ENCODE data around the gene ADRB1.

Gene ADRB1

GRCh38 chr10:114057855-114058254, 14.2 kb downstream of the ADRB1 start:
- DNase-seq (ENCODE audit: low read depth), result no peak

GRCh38 chr10:114058297-114058696, 14.6 kb downstream of the ADRB1 start:
- DNase-seq (ENCODE audit: low read depth), result no peak

- DNase-seq (ENCODE audit: low read depth), result no peak
Measured at GRCh38 chr10:114059561-114059960, 15.9 kb downstream of the ADRB1 start.

- no peak for DNase-seq (ENCODE audit: low read depth)
Measured at GRCh38 chr10:114060456-114060855, 16.8 kb downstream of the ADRB1 start.

GRCh38 chr10:114061148-114061547, 17.5 kb downstream of the ADRB1 start:
- DNase-seq (ENCODE audit: low read depth), result no peak

- no peak for DNase-seq (ENCODE audit: low read depth)
Measured at GRCh38 chr10:114061789-114062188, 18.1 kb downstream of the ADRB1 start.

- no peak for DNase-seq (ENCODE audit: low read depth)
Measured at GRCh38 chr10:114064151-114065048, 20.7 kb downstream of the ADRB1 start.

- no peak for DNase-seq (ENCODE audit: low read depth)
Measured at GRCh38 chr10:114065049-114065435, 21.4 kb downstream of the ADRB1 start.

GRCh38 chr10:114068054-114068707, 24.5 kb downstream of the ADRB1 start:
- no peak for DNase-seq (ENCODE audit: low read depth)

- no peak for DNase-seq (ENCODE audit: low read depth)
Measured at GRCh38 chr10:114070710-114071109, 27.0 kb downstream of the ADRB1 start.

- DNase-seq (ENCODE audit: low read depth), result no peak
Measured at GRCh38 chr10:114071178-114071577, 27.5 kb downstream of the ADRB1 start.

GRCh38 chr10:114073395-114074186, 29.9 kb downstream of the ADRB1 start:
- DNase-seq (ENCODE audit: low read depth), result no peak

- DNase-seq (ENCODE audit: low read depth), result no peak
Measured at GRCh38 chr10:114075093-114075492, 31.4 kb downstream of the ADRB1 start.

GRCh38 chr10:114077347-114077746, 33.7 kb downstream of the ADRB1 start:
- no peak for DNase-seq (ENCODE audit: low read depth)

- DNase-seq (ENCODE audit: low read depth), result no peak
Measured at GRCh38 chr10:114077815-114078219, 34.2 kb downstream of the ADRB1 start.

GRCh38 chr10:114078346-114078745, 34.7 kb downstream of the ADRB1 start:
- DNase-seq (ENCODE audit: low read depth), result no peak

GRCh38 chr10:114079421-114079820, 35.8 kb downstream of the ADRB1 start:
- no peak for DNase-seq (ENCODE audit: low read depth)

- DNase-seq (ENCODE audit: low read depth), result no peak
Measured at GRCh38 chr10:114081911-114082583, 38.4 kb downstream of the ADRB1 start.

- no peak for DNase-seq (ENCODE audit: low read depth)
Measured at GRCh38 chr10:114083040-114083439, 39.4 kb downstream of the ADRB1 start.

GRCh38 chr10:114084215-114084614, 40.5 kb downstream of the ADRB1 start:
- no peak for DNase-seq (ENCODE audit: low read depth)

- no peak for DNase-seq (ENCODE audit: low read depth)
Measured at GRCh38 chr10:114087255-114087654, 43.6 kb downstream of the ADRB1 start.

- DNase-seq (ENCODE audit: low read depth), result no peak
Measured at GRCh38 chr10:114087655-114088054, 44.0 kb downstream of the ADRB1 start.
